HG02571 (cell line): ENCODE results near the gene SURF6.
"Not testable (repeated sequence)": the region's sequence is repeated elsewhere in the genome, so short reads cannot be mapped to it uniquely, and the experiment has no call there.

Experiments used
- ATAC-seq: cut with Tn5 transposase; IDR thresholded peaks from one replicate; pipeline ENCODE4 v1.9.1; 2021; ENCODE audit warnings: mild to moderate bottlenecking, moderate library complexity; ENCODE audit not compliant: unreplicated experiment

The SURF6 gene

GRCh38 chr9:133329306-133330156 is 6.5 kb downstream of the SURF6 start:
- not testable (repeated sequence) for ATAC-seq

GRCh38 chr9:133327834-133328484 is 8.0 kb downstream of the SURF6 start:
- ATAC-seq: no peak

- not testable (repeated sequence) for ATAC-seq
Measured at GRCh38 chr9:133327021-133327420, 9.0 kb downstream of the SURF6 start.

GRCh38 chr9:133323991-133324703 is 11.8 kb downstream of the SURF6 start:
- ATAC-seq: no peak

- no peak for ATAC-seq
Measured at GRCh38 chr9:133323211-133323610, 12.8 kb downstream of the SURF6 start.

- ATAC-seq: no peak
Measured at GRCh38 chr9:133322701-133323100, 13.3 kb downstream of the SURF6 start.

GRCh38 chr9:133321411-133321935 is 14.5 kb downstream of the SURF6 start:
- no peak for ATAC-seq

- ATAC-seq: no peak
Measured at GRCh38 chr9:133320421-133320881, 15.5 kb downstream of the SURF6 start.

GRCh38 chr9:133317551-133317950 is 18.4 kb downstream of the SURF6 start:
- not testable (repeated sequence) for ATAC-seq

- ATAC-seq: no peak
Measured at GRCh38 chr9:133315997-133316396, 20.0 kb downstream of the SURF6 start.

- ATAC-seq: no peak
Measured at GRCh38 chr9:133309608-133310007, 26.4 kb downstream of the SURF6 start.

GRCh38 chr9:133307301-133307700 is 28.7 kb downstream of the SURF6 start:
- ATAC-seq: no peak

- ATAC-seq: no peak
Measured at GRCh38 chr9:133306242-133307204, 29.5 kb downstream of the SURF6 start.

- ATAC-seq: no peak
Measured at GRCh38 chr9:133305731-133306130, 30.3 kb downstream of the SURF6 start.

GRCh38 chr9:133304477-133305377 is 31.3 kb downstream of the SURF6 start:
- no peak for ATAC-seq

GRCh38 chr9:133304158-133304470 is 31.9 kb downstream of the SURF6 start:
- ATAC-seq: no peak

- no peak for ATAC-seq
Measured at GRCh38 chr9:133303266-133304157, 32.5 kb downstream of the SURF6 start.
